Skeletal muscle satellite cell (primary cell): Measurements from ENCODE around the gene GGT1.
"Not testable (repeated sequence)": the region's sequence is repeated elsewhere in the genome, so short reads cannot be mapped to it uniquely, and the experiment has no call there.

ENCODE experiments used
- H3K27me3 ChIP-seq: 2 replicates; pipeline ENCODE4 v1.7.0; 2013; ENCODE audit warnings: low read length; ENCODE audit not compliant: control insufficient read depth, insufficient read depth
- H3K36me3 ChIP-seq: 2 replicates; pipeline ENCODE4 v1.7.0; 2013; ENCODE audit warnings: mild to moderate bottlenecking, control low read depth, low read length; ENCODE audit not compliant: insufficient read depth
- H3K4me1 ChIP-seq: 2 replicates; pipeline ENCODE4 v1.7.0; 2013; ENCODE audit warnings: low read length; ENCODE audit not compliant: control insufficient read depth, insufficient read depth
- H3K4me2 ChIP-seq: 2 replicates; pipeline ENCODE4 v1.7.0; 2013; ENCODE audit warnings: mild to moderate bottlenecking, low read length
- H3K4me3 ChIP-seq: 2 replicates; pipeline ENCODE4 v1.7.0; 2013; ENCODE audit warnings: low read length
- H3K9ac ChIP-seq: 2 replicates; pipeline ENCODE4 v1.7.0; 2013; ENCODE audit warnings: mild to moderate bottlenecking, low read depth, low read length, moderate library complexity
- H3K9me3 ChIP-seq: replicated peaks from 2 replicates; pipeline ENCODE4 v1.7.0; 2013; ENCODE audit warnings: mild to moderate bottlenecking, control low read depth, low read length

The GGT1 gene

GRCh38 chr22:24630812-24631427 is 27.9 kb downstream of the GGT1 start:
- H3K27me3 ChIP-seq, H3K4me2 ChIP-seq, H3K9ac ChIP-seq, H3K4me1 ChIP-seq, H3K9me3 ChIP-seq, H3K36me3 ChIP-seq, H3K4me3 ChIP-seq: not testable (repeated sequence)

- not testable (repeated sequence) for H3K36me3 ChIP-seq, H3K9ac ChIP-seq, H3K9me3 ChIP-seq, H3K27me3 ChIP-seq, H3K4me3 ChIP-seq, H3K4me1 ChIP-seq, H3K4me2 ChIP-seq
Observed at GRCh38 chr22:24631430-24632122, 28.6 kb downstream of the GGT1 start.

GRCh38 chr22:24632642-24633041 is 29.6 kb downstream of the GGT1 start:
- H3K4me3 ChIP-seq, H3K4me1 ChIP-seq, H3K27me3 ChIP-seq, H3K9me3 ChIP-seq, H3K36me3 ChIP-seq, H3K4me2 ChIP-seq, H3K9ac ChIP-seq: not testable (repeated sequence)

- not testable (repeated sequence) for H3K4me2 ChIP-seq, H3K4me1 ChIP-seq, H3K27me3 ChIP-seq, H3K9me3 ChIP-seq, H3K36me3 ChIP-seq, H3K9ac ChIP-seq, H3K4me3 ChIP-seq
Observed at GRCh38 chr22:24633231-24634023, 30.4 kb downstream of the GGT1 start.

- not testable (repeated sequence) for H3K9me3 ChIP-seq, H3K9ac ChIP-seq, H3K4me3 ChIP-seq, H3K27me3 ChIP-seq, H3K36me3 ChIP-seq, H3K4me1 ChIP-seq, H3K4me2 ChIP-seq
Observed at GRCh38 chr22:24634776-24635389, 31.9 kb downstream of the GGT1 start.

GRCh38 chr22:24636513-24636912 is 33.5 kb downstream of the GGT1 start:
- not testable (repeated sequence) for H3K4me1 ChIP-seq, H3K4me3 ChIP-seq, H3K9me3 ChIP-seq

GRCh38 chr22:24642307-24642706 is 39.3 kb downstream of the GGT1 start:
- H3K36me3 ChIP-seq, H3K9me3 ChIP-seq, H3K4me2 ChIP-seq, H3K4me3 ChIP-seq, H3K4me1 ChIP-seq, H3K27me3 ChIP-seq, H3K9ac ChIP-seq: not testable (repeated sequence)

More at GRCh38 chr22:24636513-24636912, 33.5 kb downstream of the GGT1 start:
- not testable (repeated sequence) for H3K36me3 ChIP-seq, H3K9ac ChIP-seq, H3K4me2 ChIP-seq, H3K27me3 ChIP-seq

GRCh38 chr22:24644409-24644808 is 41.4 kb downstream of the GGT1 start:
- not testable (repeated sequence) for H3K9me3 ChIP-seq, H3K36me3 ChIP-seq, H3K4me2 ChIP-seq, H3K4me1 ChIP-seq, H3K4me3 ChIP-seq, H3K9ac ChIP-seq, H3K27me3 ChIP-seq

GRCh38 chr22:24645408-24646399 is 42.7 kb downstream of the GGT1 start:
- not testable (repeated sequence) for H3K4me1 ChIP-seq, H3K27me3 ChIP-seq, H3K4me2 ChIP-seq, H3K36me3 ChIP-seq, H3K4me3 ChIP-seq, H3K9me3 ChIP-seq, H3K9ac ChIP-seq

GRCh38 chr22:24646756-24647155 is 43.8 kb downstream of the GGT1 start:
- not testable (repeated sequence) for H3K9me3 ChIP-seq, H3K36me3 ChIP-seq, H3K4me2 ChIP-seq, H3K4me1 ChIP-seq, H3K27me3 ChIP-seq, H3K4me3 ChIP-seq, H3K9ac ChIP-seq

GRCh38 chr22:24649371-24649770 is 46.4 kb downstream of the GGT1 start:
- not testable (repeated sequence) for H3K4me3 ChIP-seq, H3K36me3 ChIP-seq

More at GRCh38 chr22:24649371-24649770, 46.4 kb downstream of the GGT1 start:
- not testable (repeated sequence) for H3K4me1 ChIP-seq, H3K9me3 ChIP-seq, H3K9ac ChIP-seq, H3K4me2 ChIP-seq, H3K27me3 ChIP-seq
